NCI-H1436 treated with DMSO at 0.1 percent for 48 hours (cell line): ENCODE data around the gene FGF6.
A peak's percentile ranks its signal among the peaks of the same experiment; 100 is the strongest.
"Not testable (repeated sequence)": the region's sequence is repeated elsewhere in the genome, so short reads cannot be mapped to it uniquely, and the experiment has no call there.

Source experiments
- DNase-seq: peaks from one replicate; lab custom pipeline; 2025; lab: John Stamatoyannopoulos, UW

Gene FGF6

GRCh38 chr12:4418913-4419312 is 26.7 kb downstream of the FGF6 start:
- no peak for DNase-seq

GRCh38 chr12:4417936-4418335 is 27.7 kb downstream of the FGF6 start:
- no peak for DNase-seq

- no peak for DNase-seq
Observed at GRCh38 chr12:4417455-4417854, 28.2 kb downstream of the FGF6 start.

GRCh38 chr12:4416276-4416675 is 29.3 kb downstream of the FGF6 start:
- DNase-seq, result no peak

GRCh38 chr12:4412465-4412864 is 33.1 kb downstream of the FGF6 start:
- no peak for DNase-seq

- no peak for DNase-seq
Observed at GRCh38 chr12:4412056-4412455, 33.6 kb downstream of the FGF6 start.

GRCh38 chr12:4407136-4407535 is 38.5 kb downstream of the FGF6 start:
- no peak for DNase-seq

- not testable (repeated sequence) for DNase-seq
Observed at GRCh38 chr12:4404877-4405637, 40.6 kb downstream of the FGF6 start.

- DNase-seq, result no peak
Observed at GRCh38 chr12:4402996-4403395, 42.6 kb downstream of the FGF6 start.

- DNase-seq, result no peak
Observed at GRCh38 chr12:4401117-4401516, 44.5 kb downstream of the FGF6 start.

GRCh38 chr12:4395818-4396217 is 49.8 kb downstream of the FGF6 start:
- DNase-seq, result no peak

- DNase-seq, result no peak
Observed at GRCh38 chr12:4393211-4393610, 52.4 kb downstream of the FGF6 start.

GRCh38 chr12:4392223-4392742 is 53.3 kb downstream of the FGF6 start:
- DNase-seq, result no peak

- DNase-seq, result no peak
Observed at GRCh38 chr12:4388662-4389061, 57.0 kb downstream of the FGF6 start.

GRCh38 chr12:4388032-4388431 is 57.6 kb downstream of the FGF6 start:
- no peak for DNase-seq

GRCh38 chr12:4387607-4388006 is 58.0 kb downstream of the FGF6 start:
- DNase-seq, result no peak

GRCh38 chr12:4386801-4387200 is 58.8 kb downstream of the FGF6 start:
- peak; percentile 28 for DNase-seq
